ENCODE measurements around the gene PTPRT.

The PTPRT gene

GRCh38 chr20:42401613-42402012 is 788.1 kb downstream of the PTPRT start:
- no peak for DNase-seq (ENCODE audit: low read depth, low spot score)

GRCh38 chr20:42399802-42400201 is 789.9 kb downstream of the PTPRT start:
- DNase-seq (ENCODE audit: low read depth, low spot score) = no peak

- no peak for DNase-seq (ENCODE audit: low read depth, low spot score)
Measured at GRCh38 chr20:42392442-42392841, 797.3 kb downstream of the PTPRT start.

GRCh38 chr20:42391807-42392206 is 797.9 kb downstream of the PTPRT start:
- DNase-seq (ENCODE audit: low read depth, low spot score) = no peak

GRCh38 chr20:42380287-42380686 is 809.4 kb downstream of the PTPRT start:
- DNase-seq (ENCODE audit: low read depth, low spot score) = no peak

- no peak for DNase-seq (ENCODE audit: low read depth, low spot score)
Measured at GRCh38 chr20:42379385-42379784, 810.3 kb downstream of the PTPRT start.

- no peak for DNase-seq (ENCODE audit: low read depth, low spot score)
Measured at GRCh38 chr20:42378826-42379225, 810.9 kb downstream of the PTPRT start.

- DNase-seq (ENCODE audit: low read depth, low spot score) = no peak
Measured at GRCh38 chr20:42376131-42376530, 813.6 kb downstream of the PTPRT start.

GRCh38 chr20:42373049-42373448 is 816.7 kb downstream of the PTPRT start:
- no peak for DNase-seq (ENCODE audit: low read depth, low spot score)

GRCh38 chr20:42370075-42370474 is 819.6 kb downstream of the PTPRT start:
- DNase-seq (ENCODE audit: low read depth, low spot score) = no peak

- no peak for DNase-seq (ENCODE audit: low read depth, low spot score)
Measured at GRCh38 chr20:42368910-42369309, 820.8 kb downstream of the PTPRT start.

GRCh38 chr20:42366626-42367025 is 823.1 kb downstream of the PTPRT start:
- no peak for DNase-seq (ENCODE audit: low read depth, low spot score)

- no peak for DNase-seq (ENCODE audit: low read depth, low spot score)
Measured at GRCh38 chr20:42364446-42364845, 825.3 kb downstream of the PTPRT start.

GRCh38 chr20:42361402-42361970 is 828.2 kb downstream of the PTPRT start:
- DNase-seq (ENCODE audit: low read depth, low spot score) = no peak

- no peak for DNase-seq (ENCODE audit: low read depth, low spot score)
Measured at GRCh38 chr20:42360621-42361020, 829.1 kb downstream of the PTPRT start.

- no peak for DNase-seq (ENCODE audit: low read depth, low spot score)
Measured at GRCh38 chr20:42359617-42360016, 830.1 kb downstream of the PTPRT start.

- no peak for DNase-seq (ENCODE audit: low read depth, low spot score)
Measured at GRCh38 chr20:42352096-42352495, 837.6 kb downstream of the PTPRT start.

GRCh38 chr20:42350521-42350920 is 839.2 kb downstream of the PTPRT start:
- no peak for DNase-seq (ENCODE audit: low read depth, low spot score)

GRCh38 chr20:42346189-42347170 is 843.2 kb downstream of the PTPRT start:
- no peak for DNase-seq (ENCODE audit: low read depth, low spot score)

- DNase-seq (ENCODE audit: low read depth, low spot score) = no peak
Measured at GRCh38 chr20:42341654-42342053, 848.1 kb downstream of the PTPRT start.

- no peak for DNase-seq (ENCODE audit: low read depth, low spot score)
Measured at GRCh38 chr20:42340368-42340767, 849.3 kb downstream of the PTPRT start.

- no peak for DNase-seq (ENCODE audit: low read depth, low spot score)
Measured at GRCh38 chr20:42338294-42339201, 851.2 kb downstream of the PTPRT start.

Measured in smooth muscle cell of the brain vasculature (primary cell).